NT2/D1 (cell line): ENCODE results near the gene THOC5.

Experiments used
- SUZ12 ChIP-seq: IDR thresholded peaks from 2 replicates; pipeline ENCODE4 v1.6.1; 2011; ENCODE audit not compliant: insufficient read length, insufficient read depth; ENCODE audit errors: extremely low read depth
- YY1 ChIP-seq: IDR thresholded peaks from 2 replicates; pipeline ENCODE4 v1.6.1; 2011; ENCODE audit not compliant: insufficient read length, insufficient read depth

DNA sequence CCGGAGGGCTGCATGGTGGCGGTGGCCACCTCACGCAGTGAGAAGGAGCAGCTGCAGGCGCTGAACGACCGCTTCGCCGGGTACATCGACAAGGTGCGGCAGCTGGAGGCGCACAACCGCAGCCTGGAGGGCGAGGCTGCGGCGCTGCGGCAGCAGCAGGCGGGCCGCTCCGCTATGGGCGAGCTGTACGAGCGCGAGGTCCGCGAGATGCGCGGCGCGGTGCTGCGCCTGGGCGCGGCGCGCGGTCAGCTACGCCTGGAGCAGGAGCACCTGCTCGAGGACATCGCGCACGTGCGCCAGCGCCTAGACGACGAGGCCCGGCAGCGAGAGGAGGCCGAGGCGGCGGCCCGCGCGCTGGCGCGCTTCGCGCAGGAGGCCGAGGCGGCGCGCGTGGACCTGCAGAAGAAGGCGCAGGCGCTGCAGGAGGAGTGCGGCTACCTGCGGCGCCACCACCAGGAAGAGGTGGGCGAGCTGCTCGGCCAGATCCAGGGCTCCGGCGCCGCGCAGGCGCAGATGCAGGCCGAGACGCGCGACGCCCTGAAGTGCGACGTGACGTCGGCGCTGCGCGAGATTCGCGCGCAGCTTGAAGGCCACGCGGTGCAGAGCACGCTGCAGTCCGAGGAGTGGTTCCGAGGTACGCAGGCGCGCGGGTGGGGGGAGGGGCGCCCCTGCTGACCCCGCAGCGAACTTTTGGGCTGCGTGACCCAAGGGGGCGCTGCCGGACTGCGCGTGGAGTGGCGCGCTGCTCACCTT, 72.9 kb downstream of the THOC5 start:
- no peak for TF ChIP-seq SUZ12
- TF ChIP-seq YY1: no peak
